CD14-positive monocyte (primary cell): Measurements from ENCODE around the gene LSM11. TPM values are rescaled to one million over a fixed set of nuclear protein-coding genes. Genes with fewer than 3 reads are reported as not detected.

Experiments used
- DNase-seq, 3 donors: peaks; one replicate each; pipeline ENCODE4 v3.0.0-alpha.2; 2011 to 2022
- H2AFZ ChIP-seq: 2 replicates; pipeline ENCODE4 v1.6.0; 2012; ENCODE audit warnings: mild to moderate bottlenecking, low read depth, low read length, inconsistent platforms; ENCODE audit not compliant: insufficient read depth, poor library complexity, severe bottlenecking
- H3K27ac ChIP-seq, 2 donors: 1 replicate in 1 of 2; 2 replicates in 1 of 2; pipeline ENCODE4 v1.5.1; 2012 to 2013; ENCODE audit warnings: low read length in 2 of 2, control low read depth in 1 of 2, inconsistent platforms in 1 of 2, low read depth in 1 of 2, mild to moderate bottlenecking in 1 of 2
- H3K27me3 ChIP-seq, 2 donors: one replicate each; pipeline versions ENCODE4 v1.6.0 to v1.6.1; 2011 to 2013; ENCODE audit warnings: low read length in 2 of 2; ENCODE audit not compliant: control insufficient read depth in 2 of 2, insufficient read depth in 2 of 2
- H3K36me3 ChIP-seq, 2 donors: replicated peaks in 1 of 2; 1 replicate in 1 of 2; 2 replicates in 1 of 2; pipeline versions ENCODE4 v1.5.1 to v1.6.1; 2012 to 2013; ENCODE audit warnings: low read length in 2 of 2, control low read depth in 1 of 2, inconsistent platforms in 1 of 2, mild to moderate bottlenecking in 1 of 2; ENCODE audit not compliant: insufficient read depth in 2 of 2, control insufficient read depth in 1 of 2
- H3K4me1 ChIP-seq, 2 donors: 1 replicate in 1 of 2; 2 replicates in 1 of 2; pipeline versions ENCODE4 v1.5.1 to v1.6.1; 2012 to 2013; ENCODE audit warnings: low read length in 2 of 2, control low read depth in 1 of 2, inconsistent platforms in 1 of 2, mild to moderate bottlenecking in 1 of 2, moderate library complexity in 1 of 2; ENCODE audit not compliant: insufficient read depth in 2 of 2, control insufficient read depth in 1 of 2
- H3K4me2 ChIP-seq: replicated peaks from 2 replicates; pipeline ENCODE3; 2012; ENCODE audit warnings: low read length, moderate library complexity, mild to moderate bottlenecking; ENCODE audit not compliant: poor library complexity, severe bottlenecking; ENCODE audit errors: extremely low read depth
- H3K4me3 ChIP-seq, 3 experiments: fragments of 200-600 bp in 1 of 3; sonication (generic) in 1 of 3; replicated peaks in 1 of 3; 1 replicate in 2 of 3; 2 replicates in 1 of 3; pipeline ENCODE4 v1.5.1; 2011 to 2013; ENCODE audit warnings: low read length in 3 of 3, mild to moderate bottlenecking in 3 of 3, control low read depth in 2 of 3, low read depth in 2 of 3, inconsistent platforms in 1 of 3, moderate library complexity in 1 of 3
- H3K79me2 ChIP-seq: 2 replicates; pipeline ENCODE4 v1.6.0; 2012; ENCODE audit warnings: mild to moderate bottlenecking, control low read depth, inconsistent platforms, low read length, moderate library complexity; ENCODE audit not compliant: insufficient read depth
- H3K9ac ChIP-seq: 2 replicates; pipeline ENCODE4 v1.6.0; 2017; ENCODE audit warnings: low read length, mild to moderate bottlenecking; ENCODE audit not compliant: insufficient read depth, poor library complexity, severe bottlenecking
- H3K9me3 ChIP-seq, 2 donors: replicated peaks in 1 of 2; 1 replicate in 1 of 2; 2 replicates in 1 of 2; pipeline versions ENCODE4 v1.5.1 to v1.6.1; 2012 to 2013; ENCODE audit warnings: low read length in 2 of 2, control low read depth in 1 of 2; ENCODE audit not compliant: control insufficient read depth in 1 of 2, insufficient read depth in 1 of 2
- H4K20me1 ChIP-seq: 2 replicates; pipeline ENCODE4 v1.6.0; 2012; ENCODE audit warnings: mild to moderate bottlenecking, low read length, control low read depth, moderate library complexity; ENCODE audit not compliant: insufficient read depth
- H3K27ac Mint-ChIP-seq, 7 donors: one replicate each; pipeline ENCODE4 v1.8.0; 2020; ENCODE audit warnings: mild to moderate bottlenecking in 7 of 7, mixed read lengths in 7 of 7, moderate library complexity in 6 of 7, inconsistent platforms in 2 of 7
- H3K27me3 Mint-ChIP-seq, 3 donors: one replicate each; pipeline ENCODE4 v1.8.0; 2021 to 2022; ENCODE audit warnings: low read depth in 3 of 3, mild to moderate bottlenecking in 3 of 3, mixed read lengths in 3 of 3, moderate library complexity in 3 of 3, inconsistent platforms in 1 of 3
- H3K36me3 Mint-ChIP-seq, 2 donors: one replicate each; pipeline ENCODE4 v1.8.0; 2020; ENCODE audit warnings: mixed read lengths in 2 of 2, inconsistent platforms in 1 of 2, mild to moderate bottlenecking in 1 of 2
- H3K4me1 Mint-ChIP-seq: one replicate; pipeline ENCODE4 v1.8.0; 2020; ENCODE audit warnings: mild to moderate bottlenecking, mixed read lengths
- H3K4me3 Mint-ChIP-seq, 2 donors: one replicate each; pipeline ENCODE4 v1.8.0; 2020; ENCODE audit warnings: mild to moderate bottlenecking in 2 of 2, mixed read lengths in 2 of 2, moderate library complexity in 1 of 2
- H3K9me3 Mint-ChIP-seq, 7 donors: one replicate each; pipeline ENCODE4 v1.8.0; 2020 to 2022; ENCODE audit warnings: mixed read lengths in 7 of 7, mild to moderate bottlenecking in 6 of 7, moderate library complexity in 6 of 7, inconsistent platforms in 2 of 7
- CTCF ChIP-seq: fragments of 200-600 bp; IDR thresholded peaks from one replicate; pipeline ENCODE4 v1.8.0; 2022; ENCODE audit warnings: antibody characterized with exemption, mild to moderate bottlenecking
- WGBS: methylation state at CpG from one replicate; pipeline ENCODE4 v1.1.5; 2013; ENCODE audit warnings: missing lambda C conversion rate; ENCODE audit not compliant: insufficient coverage; 5-methylcytosine and 5-hydroxymethylcytosine counted together
- intact Hi-C, 2 donors: fragments of 100-400 bp; cut with micrococcal nuclease; formaldehyde crosslinking; loops; one replicate each; pipeline versions ENCODE4 v1.15.0 to v1.15.1; 2023
- polyA plus RNA-seq, 3 donors: library from polyadenylated mRNA; depleted of rRNA in 1 of 3; unstranded in 2 of 3; stranded (reverse) in 1 of 3; fragments of 300-500 nt in 2 of 3; fragments of >200 nt in 1 of 3; fragmentation: Illumina TruSeq in 2 of 3; gene quantifications; 1 replicate in 2 of 3; 2 replicates in 1 of 3; pipeline ENCODE4 v1.2.3, GENCODE V29; 2012 to 2021

Gene LSM11
- polyA plus RNA-seq, 3 donors = 0.28 to 1.3 (median 0.41) TPM

GRCh38 chr5:157708866-157709265, 34.6 kb upstream of the LSM11 start:
- intact Hi-C loops = no loop called here
- DNase-seq = no peak
- Histone ChIP-seq H4K20me1 (no peaks in the 10 kb centered on the region), H3K36me3 (no peaks in the 10 kb centered on the region), H3K27me3 (peaks cover 0 to 3% of the 10 kb centered on the region in 2 donors), H3K4me1 (no peaks in the 10 kb centered on the region), H3K9ac (no peak overlapping the region), H3K79me2 (no peaks in the 10 kb centered on the region), H2AFZ (no peak overlapping the region), H3K27ac (no peak overlapping the region), H3K9me3 (no peaks in the 10 kb centered on the region), H3K4me3 (no peak overlapping the region), H3K4me2 (no peak overlapping the region)
- no peak for TF ChIP-seq CTCF
- Mint-ChIP-seq H3K27ac (no peak overlapping the region), H3K27me3 (peaks cover 2 to 10% (median 2%) of the 10 kb centered on the region in 3 donors), H3K9me3 (no peaks in the 10 kb centered on the region), H3K36me3 (no peaks in the 10 kb centered on the region), H3K4me1 (no peaks in the 10 kb centered on the region), H3K4me3 (no peak overlapping the region)
- WGBS = no CpG with 5 or more reads among the region's 1 CpG

GRCh38 chr5:157709346-157709745, 34.2 kb upstream of the LSM11 start:
- no peak for DNase-seq
- H3K9me3 ChIP-seq = no peaks in the 10 kb centered on the region
- H4K20me1 ChIP-seq = no peaks in the 10 kb centered on the region
- Mint-ChIP-seq H3K27me3 (peaks cover 0 to 10% (median 2%) of the 10 kb centered on the region in 3 donors), H3K4me1 (no peaks in the 10 kb centered on the region), H3K27ac (no peak overlapping the region), H3K4me3 (no peak overlapping the region), H3K36me3 (no peaks in the 10 kb centered on the region), H3K9me3 (no peaks in the 10 kb centered on the region)
- no peak overlapping the region for H3K9ac ChIP-seq
- no peak for TF ChIP-seq CTCF
- H3K4me2 ChIP-seq = no peak overlapping the region
- no peaks in the 10 kb centered on the region for H3K4me1 ChIP-seq
- H3K4me3 ChIP-seq = no peak overlapping the region
- H3K79me2 ChIP-seq = no peaks in the 10 kb centered on the region
- H3K27me3 ChIP-seq = peaks cover 0 to 3% of the 10 kb centered on the region in 2 donors
- H3K36me3 ChIP-seq = no peaks in the 10 kb centered on the region
- H2AFZ ChIP-seq = no peak overlapping the region
- intact Hi-C loops = no loop called here
- no peak overlapping the region for H3K27ac ChIP-seq
